Loucy (cell line): Measurements from ENCODE around the gene ITGA6.

Experiments
- H2AFZ ChIP-seq: fragments of 200-600 bp; sonication (generic); 2 replicates; pipeline ENCODE4 v1.6.0; 2016; ENCODE audit warnings: antibody characterized with exemption, mild to moderate bottlenecking, low read length, moderate library complexity
- H3F3A ChIP-seq: fragments of 200-600 bp; 2 replicates; pipeline ENCODE4 v1.6.0; 2016; ENCODE audit warnings: antibody characterized with exemption, low read depth, mild to moderate bottlenecking
- H3K27me3 ChIP-seq: fragments of 200-600 bp; sonication (generic); 2 replicates; pipeline ENCODE4 v1.6.1; 2014; ENCODE audit warnings: low read length, mild to moderate bottlenecking; ENCODE audit not compliant: insufficient read depth, poor library complexity, severe bottlenecking
- H3K36me3 ChIP-seq: fragments of 200-600 bp; sonication (generic); 2 replicates; pipeline ENCODE4 v1.6.1; 2016; ENCODE audit warnings: low read length; ENCODE audit not compliant: insufficient read depth
- H3K4me1 ChIP-seq: fragments of 200-600 bp; sonication (generic); 2 replicates; pipeline ENCODE4 v1.5.1; 2014; ENCODE audit warnings: low read length, mild to moderate bottlenecking; ENCODE audit not compliant: insufficient read depth, poor library complexity, severe bottlenecking
- H3K4me2 ChIP-seq: fragments of 200-600 bp; sonication (generic); 2 replicates; pipeline ENCODE4 v1.6.0; 2014; ENCODE audit warnings: antibody characterized with exemption, low read length, low read depth, mild to moderate bottlenecking; ENCODE audit not compliant: poor library complexity, severe bottlenecking
- H3K4me3 ChIP-seq: fragments of 200-600 bp; sonication (generic); 2 replicates; pipeline ENCODE4 v1.5.1; 2014; ENCODE audit warnings: low read length, mild to moderate bottlenecking, mixed read lengths; ENCODE audit not compliant: poor library complexity, severe bottlenecking
- H3K79me2 ChIP-seq: fragments of 200-600 bp; sonication (generic); 2 replicates; pipeline ENCODE4 v1.6.1; 2014; ENCODE audit warnings: low read length; ENCODE audit not compliant: insufficient read depth
- H3K9ac ChIP-seq: fragments of 200-600 bp; sonication (generic); 2 replicates; pipeline ENCODE4 v1.6.0; 2014; ENCODE audit warnings: mild to moderate bottlenecking, low read depth, low read length, moderate library complexity; ENCODE audit not compliant: poor library complexity, severe bottlenecking
- H3K9me2 ChIP-seq: fragments of 200-600 bp; sonication (generic); replicated peaks from 2 replicates; pipeline ENCODE4 v1.6.1; 2016; ENCODE audit warnings: low read depth, low read length, mixed read lengths
- H3K9me3 ChIP-seq: fragments of 200-600 bp; sonication (generic); 2 replicates; pipeline ENCODE4 v1.6.1; 2014; ENCODE audit warnings: mild to moderate bottlenecking, antibody characterized with exemption, low read length, low read depth; ENCODE audit not compliant: insufficient read depth
- H4K20me1 ChIP-seq: fragments of 200-600 bp; sonication (generic); 2 replicates; pipeline ENCODE4 v1.6.0; 2014; ENCODE audit warnings: antibody characterized with exemption, low read length, mild to moderate bottlenecking; ENCODE audit not compliant: insufficient read depth, poor library complexity, severe bottlenecking
- EZH2phosphoT487 ChIP-seq: fragments of 200-600 bp; IDR thresholded peaks from 2 replicates; pipeline ENCODE4 v1.6.1; 2018; ENCODE audit warnings: antibody characterized with exemption, mild to moderate bottlenecking, moderate library complexity, borderline replicate concordance
- TF ChIP-seq, protein P1 (sequence below): fragments of 200-600 bp; sonication (generic); conservative IDR thresholded peaks from 2 replicates; pipeline ENCODE4 v1.5.1; 2014; ENCODE audit warnings: mild to moderate bottlenecking, antibody characterized with exemption, low read length

The ITGA6 gene

DNA sequence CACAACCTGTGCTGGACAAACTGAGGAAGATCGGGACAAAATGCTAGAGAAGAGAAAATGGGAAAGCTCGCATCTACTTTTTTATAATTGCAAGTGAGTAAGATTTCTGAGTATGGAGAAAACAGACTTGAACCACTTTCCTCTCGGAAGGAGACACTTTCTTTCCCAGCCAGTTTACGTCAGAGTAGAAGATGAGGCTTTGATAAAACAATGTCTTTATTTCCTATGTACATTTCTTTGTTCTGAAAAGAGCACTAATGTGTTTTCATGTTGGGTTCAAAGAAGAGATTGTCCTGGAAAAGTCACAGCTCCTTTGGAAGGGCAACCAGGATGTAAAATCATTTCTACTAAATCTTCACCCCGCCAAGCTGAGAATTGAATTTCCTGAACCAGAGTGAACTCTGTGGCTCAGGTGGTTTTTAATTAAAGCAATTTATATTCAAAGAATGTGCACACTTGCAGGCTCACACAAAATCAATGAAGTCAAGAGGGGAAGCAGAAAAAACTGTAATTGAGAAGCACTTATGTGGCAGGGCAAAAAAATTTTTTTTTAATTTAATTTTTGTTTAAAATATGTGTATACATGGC, 23.4 kb upstream of the ITGA6 start:
- Histone ChIP-seq H3K9me3 (no peaks in the 10 kb centered on the region), H3K4me2 (no peak overlapping the region), H2AFZ (no peak overlapping the region), H4K20me1 (no peaks in the 10 kb centered on the region), H3K4me1 (peaks cover 9% of the 10 kb centered on the region), H3K27me3 (no peaks in the 10 kb centered on the region), H3K9me2 (no peaks in the 10 kb centered on the region), H3K79me2 (no peaks in the 10 kb centered on the region), H3F3A (no peaks in the 10 kb centered on the region), H3K4me3 (no peak overlapping the region), H3K36me3 (no peaks in the 10 kb centered on the region), H3K9ac (no peak overlapping the region)
- no peak for TF ChIP-seq EZH2phosphoT487

DNA sequence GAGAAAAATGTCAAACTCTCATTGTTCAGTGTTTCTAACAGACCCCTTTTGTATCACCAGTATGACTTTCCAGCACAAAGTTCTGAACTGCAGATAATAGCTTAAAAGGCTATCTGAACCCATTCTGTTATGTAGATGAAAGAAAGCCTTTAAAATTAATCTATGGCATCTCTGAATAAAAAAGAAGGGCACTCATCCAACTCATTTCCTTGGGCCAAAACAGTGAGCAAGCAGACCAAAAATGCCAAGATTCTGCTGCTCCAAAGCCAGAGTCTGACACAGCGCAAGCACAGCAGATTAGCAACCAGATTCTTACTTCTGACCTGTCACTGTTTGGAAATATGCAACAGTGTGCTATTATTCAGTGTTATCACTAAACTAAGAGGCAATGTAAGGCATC, 22.6 kb upstream of the ITGA6 start:
- no peaks in the 10 kb centered on the region for H3K79me2 ChIP-seq

DNA sequence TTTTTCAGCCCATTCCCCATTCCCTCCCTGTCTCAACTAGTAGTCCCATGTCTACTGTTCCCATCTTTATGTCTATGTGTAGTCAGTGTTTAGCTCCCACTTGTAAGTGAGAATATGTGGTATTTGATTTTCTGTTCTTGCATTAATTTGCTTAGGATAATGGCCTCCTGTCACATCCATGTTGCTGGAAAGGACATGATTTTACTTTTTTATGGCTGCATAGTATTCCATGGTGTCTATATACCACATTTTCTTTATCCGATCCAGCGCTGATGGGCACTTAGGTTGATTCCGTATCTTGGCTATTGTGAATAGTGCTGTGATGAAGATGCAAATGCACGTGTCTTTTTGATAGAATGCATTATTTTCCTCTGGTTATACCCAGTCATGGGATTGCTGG, 21.7 kb upstream of the ITGA6 start:
- Histone ChIP-seq H3K4me3 (no peak overlapping the region), H2AFZ (no peak overlapping the region), H3K9me3 (no peaks in the 10 kb centered on the region), H3K4me1 (peaks cover 9% of the 10 kb centered on the region), H4K20me1 (no peaks in the 10 kb centered on the region), H3F3A (no peaks in the 10 kb centered on the region), H3K27me3 (no peaks in the 10 kb centered on the region), H3K79me2 (no peaks in the 10 kb centered on the region), H3K9ac (no peak overlapping the region), H3K36me3 (no peaks in the 10 kb centered on the region), H3K9me2 (no peaks in the 10 kb centered on the region), H3K4me2 (no peak overlapping the region)
- TF ChIP-seq EZH2phosphoT487, result no peak
- TF ChIP-seq, protein P1, sequence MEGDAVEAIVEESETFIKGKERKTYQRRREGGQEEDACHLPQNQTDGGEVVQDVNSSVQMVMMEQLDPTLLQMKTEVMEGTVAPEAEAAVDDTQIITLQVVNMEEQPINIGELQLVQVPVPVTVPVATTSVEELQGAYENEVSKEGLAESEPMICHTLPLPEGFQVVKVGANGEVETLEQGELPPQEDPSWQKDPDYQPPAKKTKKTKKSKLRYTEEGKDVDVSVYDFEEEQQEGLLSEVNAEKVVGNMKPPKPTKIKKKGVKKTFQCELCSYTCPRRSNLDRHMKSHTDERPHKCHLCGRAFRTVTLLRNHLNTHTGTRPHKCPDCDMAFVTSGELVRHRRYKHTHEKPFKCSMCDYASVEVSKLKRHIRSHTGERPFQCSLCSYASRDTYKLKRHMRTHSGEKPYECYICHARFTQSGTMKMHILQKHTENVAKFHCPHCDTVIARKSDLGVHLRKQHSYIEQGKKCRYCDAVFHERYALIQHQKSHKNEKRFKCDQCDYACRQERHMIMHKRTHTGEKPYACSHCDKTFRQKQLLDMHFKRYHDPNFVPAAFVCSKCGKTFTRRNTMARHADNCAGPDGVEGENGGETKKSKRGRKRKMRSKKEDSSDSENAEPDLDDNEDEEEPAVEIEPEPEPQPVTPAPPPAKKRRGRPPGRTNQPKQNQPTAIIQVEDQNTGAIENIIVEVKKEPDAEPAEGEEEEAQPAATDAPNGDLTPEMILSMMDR, result no peak

More for the DNA sequence above, 22.6 kb upstream of the ITGA6 start:
- no peaks in the 10 kb centered on the region for H4K20me1 ChIP-seq
- no peaks in the 10 kb centered on the region for H3K27me3 ChIP-seq
- H3F3A ChIP-seq, result no peaks in the 10 kb centered on the region
- H3K9ac ChIP-seq, result no peak overlapping the region
- no peaks in the 10 kb centered on the region for H3K9me2 ChIP-seq
- TF ChIP-seq EZH2phosphoT487, result no peak
- TF ChIP-seq, protein P1, result no peak
- H3K4me2 ChIP-seq, result no peak overlapping the region
- H3K4me3 ChIP-seq, result no peak overlapping the region
- no peaks in the 10 kb centered on the region for H3K9me3 ChIP-seq
- no peaks in the 10 kb centered on the region for H3K36me3 ChIP-seq
- peaks cover 9% of the 10 kb centered on the region for H3K4me1 ChIP-seq
- no peak overlapping the region for H2AFZ ChIP-seq

DNA sequence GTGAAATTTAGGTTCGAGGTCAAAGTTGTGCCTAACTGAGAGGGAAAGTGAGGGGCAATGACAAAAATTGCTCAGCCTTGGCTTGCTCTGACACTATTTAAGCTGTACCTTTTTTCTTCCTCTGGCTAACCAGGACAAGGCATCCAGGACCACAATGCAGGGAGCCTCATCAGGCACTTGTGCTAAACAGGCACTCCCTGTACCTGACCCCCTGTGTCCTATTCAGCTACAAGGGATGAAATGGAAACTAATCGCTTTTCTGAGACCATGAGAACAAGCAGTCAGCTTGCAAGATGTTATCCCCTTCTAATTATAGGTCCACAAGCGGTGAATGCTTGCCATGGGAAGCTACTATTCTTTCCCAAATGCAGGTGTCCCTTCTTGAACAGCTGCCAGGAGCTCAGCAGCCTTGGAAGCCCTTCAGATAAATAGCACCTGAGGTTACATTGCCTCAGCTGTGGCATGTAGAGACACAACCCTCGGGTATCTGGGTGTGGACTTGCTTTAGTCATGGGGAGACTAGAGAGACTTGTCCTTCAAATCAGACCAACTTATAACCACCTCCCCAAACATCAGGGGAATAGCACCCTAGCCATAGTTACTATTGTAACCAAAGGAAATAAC, 19.1 kb upstream of the ITGA6 start:
- Histone ChIP-seq H3K9me3 (no peaks in the 10 kb centered on the region), H3K36me3 (no peaks in the 10 kb centered on the region), H3F3A (no peaks in the 10 kb centered on the region), H2AFZ (no peak overlapping the region), H3K79me2 (no peaks in the 10 kb centered on the region), H3K4me1 (peaks cover 9% of the 10 kb centered on the region), H3K9ac (no peak overlapping the region), H3K9me2 (no peaks in the 10 kb centered on the region), H4K20me1 (no peaks in the 10 kb centered on the region), H3K4me3 (no peak overlapping the region), H3K4me2 (no peak overlapping the region), H3K27me3 (no peaks in the 10 kb centered on the region)
- TF ChIP-seq, protein P1, result no peak
- TF ChIP-seq EZH2phosphoT487, result no peak
